Keratinocyte (primary cell): ENCODE measurements around the gene ITGA11.

ENCODE experiments used
- CTCF ChIP-seq, 3 experiments: IDR thresholded peaks in 1 of 3; conservative IDR thresholded peaks in 1 of 3; optimal IDR thresholded peaks in 1 of 3; 2 replicates in 2 of 3; 3 replicates in 1 of 3; pipeline versions ENCODE3 to v1.5.1; 2011; ENCODE audit warnings: low read length in 3 of 3, mild to moderate bottlenecking in 3 of 3, moderate library complexity in 2 of 3, control low read depth in 1 of 3, inconsistent platforms in 1 of 3; ENCODE audit not compliant: insufficient read depth in 2 of 3; ENCODE audit errors: extremely low read depth in 1 of 3
- EZH2 ChIP-seq: IDR thresholded peaks from one replicate; pipeline ENCODE4 v1.6.1; 2012; ENCODE audit warnings: inconsistent platforms, mild to moderate bottlenecking, low read length, moderate library complexity

- TF ChIP-seq CTCF (optimal IDR thresholded peaks at IDR 0.05 in 1 of 3, IDR thresholded peaks at IDR 0.05 in 1 of 3, conservative IDR thresholded peaks at IDR 0.05 in 1 of 3; ENCODE audit: extremely low read depth in 1 of 3, insufficient read depth in 2 of 3, low read length in 3 of 3) (no peak), EZH2 (no peak)
These were observed 32.6 kb downstream of the ITGA11 start for GRCh38 chr15:68399096-68400065.
